Coronary artery (tissue), 2 donors: Measurements from ENCODE around the gene SLC35G2.

Source experiments
- DNase-seq: peaks from one replicate; pipeline ENCODE4 v3.0.0-alpha.2; 2017; ENCODE audit warnings: low spot score
- H3K27ac ChIP-seq, 2 donors: fragments of 200-600 bp; sonication (generic); one replicate each; pipeline ENCODE4 v1.5.1; 2016 to 2019
- H3K4me3 ChIP-seq: fragments of 200-600 bp; sonication (generic); 2 replicates; pipeline ENCODE4 v1.5.1; 2016; ENCODE audit warnings: mild to moderate bottlenecking, moderate library complexity
- CTCF ChIP-seq: fragments of 200-600 bp; sonication (generic); IDR thresholded peaks from one replicate; pipeline ENCODE4 v1.5.1; 2019; ENCODE audit warnings: antibody characterized with exemption

The SLC35G2 gene

GRCh38 chr3:136840252-136840651 is 21.3 kb downstream of the SLC35G2 start:
- no peak for DNase-seq
- no peak for TF ChIP-seq CTCF
- Histone ChIP-seq H3K4me3 (no peak overlapping the region), H3K27ac (no peak overlapping the region)

GRCh38 chr3:136842294-136842693 is 23.4 kb downstream of the SLC35G2 start:
- H3K27ac ChIP-seq = no peak overlapping the region
- no peak for TF ChIP-seq CTCF
- H3K4me3 ChIP-seq = no peak overlapping the region
- no peak for DNase-seq

- Histone ChIP-seq H3K4me3 (no peak overlapping the region), H3K27ac (no peak overlapping the region)
- no peak for TF ChIP-seq CTCF
- no peak for DNase-seq
Measured at GRCh38 chr3:136844724-136845123, 25.8 kb downstream of the SLC35G2 start.

- Histone ChIP-seq H3K27ac (no peak overlapping the region), H3K4me3 (no peak overlapping the region)
- DNase-seq = no peak
- TF ChIP-seq CTCF = no peak
Measured at GRCh38 chr3:136852180-136852579, 33.3 kb downstream of the SLC35G2 start.

- DNase-seq = no peak
- H3K27ac ChIP-seq = no peak overlapping the region
- no peak for TF ChIP-seq CTCF
- no peak overlapping the region for H3K4me3 ChIP-seq
Measured at GRCh38 chr3:136856665-136857064, 37.7 kb downstream of the SLC35G2 start.

- H3K27ac ChIP-seq = no peak overlapping the region
- H3K4me3 ChIP-seq = no peak overlapping the region
- DNase-seq = no peak
- TF ChIP-seq CTCF = no peak
Measured at GRCh38 chr3:136858381-136858780, 39.5 kb downstream of the SLC35G2 start.

- no peak overlapping the region for H3K27ac ChIP-seq
- H3K4me3 ChIP-seq = no peak overlapping the region
- TF ChIP-seq CTCF = no peak
- no peak for DNase-seq
Measured at GRCh38 chr3:136860541-136860940, 41.6 kb downstream of the SLC35G2 start.
